HepG2 (cell line): ENCODE measurements around the gene HYI. TPM values are rescaled to one million over a fixed set of nuclear protein-coding genes. Genes with fewer than 3 reads are reported as not detected.

ENCODE experiments used
- ATAC-seq: fragments of 200-7000 bp; cut with Tn5 transposase; 3 replicates; pipeline ENCODE4 v1.9.1; 2020; ENCODE audit warnings: mild to moderate bottlenecking, moderate library complexity
- BruUV-seq: library from RNA; stranded (reverse); fragments of 400-500 nt; replicated peaks from 2 replicates; lab custom pipeline; 2021; lab: Mats Ljungman, UMichigan
- CTCF ChIA-PET: fragments of 300-600 bp; formaldehyde crosslinking; extraction: SDS; loops from one replicate; lab custom pipeline; 2021; ENCODE audit warnings: low total read pairs, inconsistent platforms, low intra/inter-chr PET ratio; lab: Yijun Ruan, JAX
- POLR2A ChIA-PET: fragments of 350-600 bp; sonication (Branson Sonifier 250); formaldehyde crosslinking; loops from one replicate; lab custom pipeline; 2020; ENCODE audit warnings: antibody characterized with exemption, inconsistent platforms; lab: Yijun Ruan, JAX
- DNase-seq: peaks from one replicate; pipeline ENCODE4 v3.0.0-alpha.2; 2015; ENCODE audit warnings: low spot score
- FAIRE-seq: peaks from 3 replicates; lab custom pipeline; 2011; peaks lifted over from hg19 to GRCh38; lab: Jason Lieb, UNC
- H2AFZ ChIP-seq: one replicate; pipeline ENCODE4 v1.6.1; 2011; ENCODE audit warnings: low read length, inconsistent platforms
- H3K27ac ChIP-seq: fragments of 300-600 bp; 3 replicates; pipeline ENCODE4 v1.8.0; 2011; ENCODE audit warnings: mixed run types, mild to moderate bottlenecking, mixed read lengths, low read length, inconsistent platforms; ENCODE audit not compliant: insufficient read depth; ENCODE audit errors: extremely low read length
- H3K27me3 ChIP-seq, 2 experiments: fragments of 200-600 bp in 1 of 2; 2 replicates in 1 of 2; 3 replicates in 1 of 2; pipeline versions ENCODE4 v1.6.0 to v1.8.0; 2011; ENCODE audit warnings: low read length in 2 of 2, mild to moderate bottlenecking in 2 of 2, moderate library complexity in 2 of 2, inconsistent platforms in 1 of 2; ENCODE audit not compliant: insufficient read depth in 2 of 2, control insufficient read depth in 1 of 2
- H3K36me3 ChIP-seq, 2 experiments: fragments of 200-600 bp in 1 of 2; replicated peaks in 1 of 2; 2 replicates in 1 of 2; 3 replicates in 1 of 2; pipeline versions ENCODE4 v1.5.1 to v1.8.0; 2011; ENCODE audit warnings: low read length in 2 of 2, inconsistent platforms in 1 of 2; ENCODE audit not compliant: insufficient read depth in 2 of 2, control insufficient read depth in 1 of 2
- H3K4me1 ChIP-seq: 2 replicates; pipeline ENCODE4 v1.5.1; 2012; ENCODE audit warnings: low read length, inconsistent platforms; ENCODE audit not compliant: insufficient read depth
- H3K4me2 ChIP-seq: 2 replicates; pipeline ENCODE4 v1.6.0; 2011; ENCODE audit warnings: low read depth, low read length, inconsistent platforms
- H3K4me3 ChIP-seq, 3 experiments: fragments of 200-600 bp in 1 of 3; sonication (generic), shearing (Covaris generic) in 1 of 3; replicated peaks in 1 of 3; 2 replicates each; pipeline ENCODE4 v1.5.1; 2011 to 2016; ENCODE audit warnings: low read length in 3 of 3, inconsistent platforms in 2 of 3, low read depth in 2 of 3, mild to moderate bottlenecking in 2 of 3, control low read depth in 1 of 3, mixed read lengths in 1 of 3; ENCODE audit not compliant: insufficient read depth in 1 of 3
- H3K79me2 ChIP-seq: one replicate; pipeline ENCODE4 v1.6.1; 2011; ENCODE audit warnings: low read length, inconsistent platforms; ENCODE audit not compliant: insufficient read depth
- H3K9ac ChIP-seq: 2 replicates; pipeline ENCODE4 v1.6.0; 2011; ENCODE audit warnings: mild to moderate bottlenecking, low read depth, low read length, inconsistent platforms; ENCODE audit not compliant: insufficient read depth
- H3K9me3 ChIP-seq: 2 replicates; pipeline ENCODE4 v1.5.1; 2012; ENCODE audit warnings: mild to moderate bottlenecking, low read length
- H4K20me1 ChIP-seq: 2 replicates; pipeline ENCODE4 v1.6.0; 2011; ENCODE audit warnings: inconsistent platforms, mild to moderate bottlenecking, low read length, moderate library complexity; ENCODE audit not compliant: insufficient read depth
- BHLHE40 ChIP-seq: IDR thresholded peaks from 2 replicates; pipeline ENCODE4 v1.6.1; 2011; ENCODE audit warnings: low read length, improper control_type of control experiment
- HIVEP1 ChIP-seq: sonication (generic); formaldehyde crosslinking; IDR thresholded peaks from 2 replicates; pipeline ENCODE4 v1.4.0; 2020; ENCODE audit warnings: mild to moderate bottlenecking, missing genetic modification reagents
- JARID2 ChIP-seq: sonication (generic); formaldehyde crosslinking; IDR thresholded peaks from 2 replicates; pipeline ENCODE4 v1.8.1; 2023; ENCODE audit warnings: missing genetic modification reagents, inconsistent platforms; ENCODE audit not compliant: insufficient replicate concordance
- NR2F2 ChIP-seq: IDR thresholded peaks from 2 replicates; pipeline ENCODE4 v1.6.1; 2012; ENCODE audit warnings: low read depth, inconsistent platforms, borderline replicate concordance
- RFX5 ChIP-seq: IDR thresholded peaks from 2 replicates; pipeline ENCODE4 v1.6.1; 2011; ENCODE audit warnings: low read depth, low read length, improper control_type of control experiment
- SOX6 ChIP-seq, 2 experiments: fragments of 450-650 bp in 1 of 2; sonication (generic) in 1 of 2; formaldehyde crosslinking in 1 of 2; IDR thresholded peaks; 2 replicates each; pipeline versions ENCODE4 v1.4.0 to v1.6.1; 2017 to 2020; ENCODE audit warnings: antibody characterized with exemption in 1 of 2, mild to moderate bottlenecking in 1 of 2, missing genetic modification reagents in 1 of 2
- TBL1XR1 ChIP-seq: fragments of 150-350 bp; IDR thresholded peaks from 2 replicates; pipeline ENCODE4 v1.6.1; 2014; ENCODE audit warnings: borderline replicate concordance, low read length; ENCODE audit not compliant: partially characterized antibody
- ZNF251 ChIP-seq: sonication (generic); formaldehyde crosslinking; IDR thresholded peaks from 2 replicates; pipeline ENCODE4 v1.9.0; 2021; ENCODE audit warnings: mild to moderate bottlenecking, missing genetic modification reagents
- ZNF264 ChIP-seq: sonication (generic); formaldehyde crosslinking; IDR thresholded peaks from 2 replicates; pipeline ENCODE4 v1.4.0; 2020; ENCODE audit warnings: missing genetic modification reagents
- ZNF501 ChIP-seq: sonication (generic); formaldehyde crosslinking; IDR thresholded peaks from 2 replicates; pipeline ENCODE4 v1.5.1; 2020; ENCODE audit warnings: mild to moderate bottlenecking, moderate library complexity, missing genetic modification reagents
- ZNF724P ChIP-seq: sonication (generic); formaldehyde crosslinking; IDR thresholded peaks from 2 replicates; pipeline ENCODE4 v1.8.0; 2022; ENCODE audit warnings: missing genetic modification reagents, borderline replicate concordance
- ZNF772 ChIP-seq: sonication (generic); formaldehyde crosslinking; IDR thresholded peaks from 2 replicates; pipeline ENCODE4 v1.5.0; 2020; ENCODE audit warnings: mild to moderate bottlenecking, missing genetic modification reagents
- ZNF776 ChIP-seq: sonication (generic); formaldehyde crosslinking; IDR thresholded peaks from 2 replicates; pipeline ENCODE4 v1.4.0; 2020; ENCODE audit warnings: mild to moderate bottlenecking, missing genetic modification reagents
- WGBS: methylation state at CpG from one replicate; pipeline ENCODE4 v1.1.6; 2017; ENCODE audit warnings: low lambda C conversion rate; 5-methylcytosine and 5-hydroxymethylcytosine counted together
- in situ Hi-C: cut with HindIII; loops from 2 replicates; pipeline ENCODE4 v1.10.0; 2017; ENCODE audit warnings: low pct_unique_long_range_greater_than_20kb; ENCODE audit not compliant: extremely low pct_ligation_motif_present
- intact Hi-C: fragments of 100-400 bp; cut with micrococcal nuclease; formaldehyde crosslinking; loops from one replicate; pipeline ENCODE4 v1.10.0; 2022; ENCODE audit not compliant: unreplicated experiment
- polyA plus RNA-seq, 8 experiments: library from polyadenylated mRNA; depleted of rRNA in 3 of 8; stranded (reverse) in 7 of 8; unstranded in 1 of 8; fragments of >200 nt; fragmentation: Illumina TruSeq in 4 of 8; extraction: Trizol in 4 of 8; gene quantifications; 2 replicates each; pipeline versions ENCODE4 v1.2.1 to v1.2.3, GENCODE V29; 2011 to 2016; ENCODE audit warnings: low read depth in 4 of 8, missing spikeins in 1 of 8, mixed read lengths in 1 of 8; ENCODE audit not compliant: insufficient read depth in 1 of 8
- total RNA-seq, 5 experiments: library from RNA; depleted of rRNA; stranded (reverse); fragments of >200 nt; fragmentation: Illumina TruSeq; extraction: Trizol; gene quantifications; 2 replicates each; pipeline ENCODE4 v1.2.3, GENCODE V29; 2016; ENCODE audit warnings: low read depth in 1 of 5
- TF ChIP-seq, protein P1 (sequence below): IDR thresholded peaks from 2 replicates; pipeline ENCODE4 v1.6.1; 2012; ENCODE audit warnings: low read length, improper control_type of control experiment
- TF ChIP-seq, protein P2 (sequence below): sonication (generic); formaldehyde crosslinking; IDR thresholded peaks from 2 replicates; pipeline ENCODE4 v1.4.0; 2020; ENCODE audit warnings: mild to moderate bottlenecking, missing genetic modification reagents
- TF ChIP-seq, protein P3 (sequence below): sonication (generic); formaldehyde crosslinking; IDR thresholded peaks from 2 replicates; pipeline ENCODE4 v1.5.0; 2020; ENCODE audit warnings: mild to moderate bottlenecking, missing genetic modification reagents, borderline replicate concordance

The HYI gene
- total and polyA plus RNA-seq, 2 of the 13 experiments (the other 11 are each of a cell fraction or from before 2014, with no cell fraction given): not detected

DNA sequence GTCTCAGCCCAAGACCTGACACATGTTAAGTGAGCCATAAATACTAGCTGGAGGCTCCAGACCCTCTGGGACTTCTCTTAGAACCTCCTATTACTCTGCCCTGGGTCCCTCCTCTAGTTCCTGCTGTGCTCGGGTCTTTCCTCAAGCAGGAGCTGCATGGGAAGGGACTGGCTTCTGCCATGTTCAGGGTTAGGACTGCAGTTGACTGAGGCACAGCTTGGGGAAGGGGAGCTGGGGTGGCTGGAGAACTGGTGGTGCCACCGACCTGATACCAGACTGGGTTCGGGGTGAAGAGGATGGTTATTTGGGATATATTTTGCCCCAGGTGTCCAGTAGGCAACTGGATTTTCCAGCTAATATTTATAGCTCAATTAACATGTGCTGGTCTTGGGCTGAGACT is 15.7 kb downstream of the HYI start:
- ChIA-PET POLR2A (no interaction called here), CTCF (no interaction called here)
- H3K4me2 ChIP-seq: no peak overlapping the region
- H3K9ac ChIP-seq: no peak overlapping the region
- H4K20me1 ChIP-seq: no peaks in the 10 kb centered on the region
- no peak overlapping the region for H2AFZ ChIP-seq
- peaks cover 7 to 27% of the 10 kb centered on the region in 2 experiments; a peak in 4 of 5 replicates for H3K36me3 ChIP-seq
- no peak for DNase-seq
- intact Hi-C loops (no loop called here), in situ Hi-C loops (no loop called here)
- no peaks in the 10 kb centered on the region for H3K9me3 ChIP-seq
- H3K4me1 ChIP-seq: no peaks in the 10 kb centered on the region
- no peaks in the 10 kb centered on the region for H3K27me3 ChIP-seq
- H3K79me2 ChIP-seq: no peaks in the 10 kb centered on the region
- H3K4me3 ChIP-seq: no peak overlapping the region
- 97% methylated on average over 3 of the region's 3 CpGs for WGBS
- no peak overlapping the region for H3K27ac ChIP-seq
- no peak for ATAC-seq
- FAIRE-seq: no peak
- no TSS peak for BruUV-seq
- no peak for TF ChIP-seq ZNF251 (CRISPR knock-in tag)
- no peak for TF ChIP-seq HIVEP1 (CRISPR knock-in tag)
- TF ChIP-seq ZNF264 (CRISPR knock-in tag): no peak
- no peak for TF ChIP-seq BHLHE40
- TF ChIP-seq, protein P1, sequence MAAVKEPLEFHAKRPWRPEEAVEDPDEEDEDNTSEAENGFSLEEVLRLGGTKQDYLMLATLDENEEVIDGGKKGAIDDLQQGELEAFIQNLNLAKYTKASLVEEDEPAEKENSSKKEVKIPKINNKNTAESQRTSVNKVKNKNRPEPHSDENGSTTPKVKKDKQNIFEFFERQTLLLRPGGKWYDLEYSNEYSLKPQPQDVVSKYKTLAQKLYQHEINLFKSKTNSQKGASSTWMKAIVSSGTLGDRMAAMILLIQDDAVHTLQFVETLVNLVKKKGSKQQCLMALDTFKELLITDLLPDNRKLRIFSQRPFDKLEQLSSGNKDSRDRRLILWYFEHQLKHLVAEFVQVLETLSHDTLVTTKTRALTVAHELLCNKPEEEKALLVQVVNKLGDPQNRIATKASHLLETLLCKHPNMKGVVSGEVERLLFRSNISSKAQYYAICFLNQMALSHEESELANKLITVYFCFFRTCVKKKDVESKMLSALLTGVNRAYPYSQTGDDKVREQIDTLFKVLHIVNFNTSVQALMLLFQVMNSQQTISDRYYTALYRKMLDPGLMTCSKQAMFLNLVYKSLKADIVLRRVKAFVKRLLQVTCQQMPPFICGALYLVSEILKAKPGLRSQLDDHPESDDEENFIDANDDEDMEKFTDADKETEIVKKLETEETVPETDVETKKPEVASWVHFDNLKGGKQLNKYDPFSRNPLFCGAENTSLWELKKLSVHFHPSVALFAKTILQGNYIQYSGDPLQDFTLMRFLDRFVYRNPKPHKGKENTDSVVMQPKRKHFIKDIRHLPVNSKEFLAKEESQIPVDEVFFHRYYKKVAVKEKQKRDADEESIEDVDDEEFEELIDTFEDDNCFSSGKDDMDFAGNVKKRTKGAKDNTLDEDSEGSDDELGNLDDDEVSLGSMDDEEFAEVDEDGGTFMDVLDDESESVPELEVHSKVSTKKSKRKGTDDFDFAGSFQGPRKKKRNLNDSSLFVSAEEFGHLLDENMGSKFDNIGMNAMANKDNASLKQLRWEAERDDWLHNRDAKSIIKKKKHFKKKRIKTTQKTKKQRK: no peak
- no peak for TF ChIP-seq ZNF776
- TF ChIP-seq JARID2 (CRISPR knock-in tag): no peak
- TF ChIP-seq, protein P2, sequence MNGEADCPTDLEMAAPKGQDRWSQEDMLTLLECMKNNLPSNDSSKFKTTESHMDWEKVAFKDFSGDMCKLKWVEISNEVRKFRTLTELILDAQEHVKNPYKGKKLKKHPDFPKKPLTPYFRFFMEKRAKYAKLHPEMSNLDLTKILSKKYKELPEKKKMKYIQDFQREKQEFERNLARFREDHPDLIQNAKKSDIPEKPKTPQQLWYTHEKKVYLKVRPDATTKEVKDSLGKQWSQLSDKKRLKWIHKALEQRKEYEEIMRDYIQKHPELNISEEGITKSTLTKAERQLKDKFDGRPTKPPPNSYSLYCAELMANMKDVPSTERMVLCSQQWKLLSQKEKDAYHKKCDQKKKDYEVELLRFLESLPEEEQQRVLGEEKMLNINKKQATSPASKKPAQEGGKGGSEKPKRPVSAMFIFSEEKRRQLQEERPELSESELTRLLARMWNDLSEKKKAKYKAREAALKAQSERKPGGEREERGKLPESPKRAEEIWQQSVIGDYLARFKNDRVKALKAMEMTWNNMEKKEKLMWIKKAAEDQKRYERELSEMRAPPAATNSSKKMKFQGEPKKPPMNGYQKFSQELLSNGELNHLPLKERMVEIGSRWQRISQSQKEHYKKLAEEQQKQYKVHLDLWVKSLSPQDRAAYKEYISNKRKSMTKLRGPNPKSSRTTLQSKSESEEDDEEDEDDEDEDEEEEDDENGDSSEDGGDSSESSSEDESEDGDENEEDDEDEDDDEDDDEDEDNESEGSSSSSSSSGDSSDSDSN (CRISPR knock-in tag): no peak
- TF ChIP-seq SOX6 (IDR thresholded peaks at IDR 0.05): no peak
- TF ChIP-seq SOX6 (CRISPR knock-in tag; IDR thresholded peaks at IDR 0.05): no peak
- no peak for TF ChIP-seq NR2F2
- no peak for TF ChIP-seq ZNF724P
- TF ChIP-seq TBL1XR1: no peak
- TF ChIP-seq ZNF501 (CRISPR knock-in tag): no peak
- no peak for TF ChIP-seq RFX5
- TF ChIP-seq, protein P3, sequence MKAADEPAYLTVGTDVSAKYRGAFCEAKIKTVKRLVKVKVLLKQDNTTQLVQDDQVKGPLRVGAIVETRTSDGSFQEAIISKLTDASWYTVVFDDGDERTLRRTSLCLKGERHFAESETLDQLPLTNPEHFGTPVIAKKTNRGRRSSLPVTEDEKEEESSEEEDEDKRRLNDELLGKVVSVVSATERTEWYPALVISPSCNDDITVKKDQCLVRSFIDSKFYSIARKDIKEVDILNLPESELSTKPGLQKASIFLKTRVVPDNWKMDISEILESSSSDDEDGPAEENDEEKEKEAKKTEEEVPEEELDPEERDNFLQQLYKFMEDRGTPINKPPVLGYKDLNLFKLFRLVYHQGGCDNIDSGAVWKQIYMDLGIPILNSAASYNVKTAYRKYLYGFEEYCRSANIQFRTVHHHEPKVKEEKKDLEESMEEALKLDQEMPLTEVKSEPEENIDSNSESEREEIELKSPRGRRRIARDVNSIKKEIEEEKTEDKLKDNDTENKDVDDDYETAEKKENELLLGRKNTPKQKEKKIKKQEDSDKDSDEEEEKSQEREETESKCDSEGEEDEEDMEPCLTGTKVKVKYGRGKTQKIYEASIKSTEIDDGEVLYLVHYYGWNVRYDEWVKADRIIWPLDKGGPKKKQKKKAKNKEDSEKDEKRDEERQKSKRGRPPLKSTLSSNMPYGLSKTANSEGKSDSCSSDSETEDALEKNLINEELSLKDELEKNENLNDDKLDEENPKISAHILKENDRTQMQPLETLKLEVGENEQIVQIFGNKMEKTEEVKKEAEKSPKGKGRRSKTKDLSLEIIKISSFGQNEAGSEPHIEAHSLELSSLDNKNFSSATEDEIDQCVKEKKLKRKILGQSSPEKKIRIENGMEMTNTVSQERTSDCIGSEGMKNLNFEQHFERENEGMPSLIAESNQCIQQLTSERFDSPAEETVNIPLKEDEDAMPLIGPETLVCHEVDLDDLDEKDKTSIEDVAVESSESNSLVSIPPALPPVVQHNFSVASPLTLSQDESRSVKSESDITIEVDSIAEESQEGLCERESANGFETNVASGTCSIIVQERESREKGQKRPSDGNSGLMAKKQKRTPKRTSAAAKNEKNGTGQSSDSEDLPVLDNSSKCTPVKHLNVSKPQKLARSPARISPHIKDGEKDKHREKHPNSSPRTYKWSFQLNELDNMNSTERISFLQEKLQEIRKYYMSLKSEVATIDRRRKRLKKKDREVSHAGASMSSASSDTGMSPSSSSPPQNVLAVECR (CRISPR knock-in tag): no peak
- TF ChIP-seq ZNF772 (CRISPR knock-in tag): no peak
